GM12873 (cell line): ENCODE measurements around the gene KCNMB1.

ENCODE experiments used
- TF ChIP-seq, protein P1 (sequence below): IDR thresholded peaks from 2 replicates; pipeline ENCODE4 v1.5.1; 2012; ENCODE audit warnings: low read depth, mild to moderate bottlenecking, moderate library complexity, low read length, control low read depth; ENCODE audit not compliant: insufficient read depth; ENCODE audit errors: missing control alignments

KCNMB1 gene

GRCh38 chr5:170388818-170389549 is at the start of gene KCNMB1:
KCNMB1 (minus strand) TSS chr5:170389367; CDS start chr5:170385447, 3,920 bp downstream.
- TF ChIP-seq, protein P1, sequence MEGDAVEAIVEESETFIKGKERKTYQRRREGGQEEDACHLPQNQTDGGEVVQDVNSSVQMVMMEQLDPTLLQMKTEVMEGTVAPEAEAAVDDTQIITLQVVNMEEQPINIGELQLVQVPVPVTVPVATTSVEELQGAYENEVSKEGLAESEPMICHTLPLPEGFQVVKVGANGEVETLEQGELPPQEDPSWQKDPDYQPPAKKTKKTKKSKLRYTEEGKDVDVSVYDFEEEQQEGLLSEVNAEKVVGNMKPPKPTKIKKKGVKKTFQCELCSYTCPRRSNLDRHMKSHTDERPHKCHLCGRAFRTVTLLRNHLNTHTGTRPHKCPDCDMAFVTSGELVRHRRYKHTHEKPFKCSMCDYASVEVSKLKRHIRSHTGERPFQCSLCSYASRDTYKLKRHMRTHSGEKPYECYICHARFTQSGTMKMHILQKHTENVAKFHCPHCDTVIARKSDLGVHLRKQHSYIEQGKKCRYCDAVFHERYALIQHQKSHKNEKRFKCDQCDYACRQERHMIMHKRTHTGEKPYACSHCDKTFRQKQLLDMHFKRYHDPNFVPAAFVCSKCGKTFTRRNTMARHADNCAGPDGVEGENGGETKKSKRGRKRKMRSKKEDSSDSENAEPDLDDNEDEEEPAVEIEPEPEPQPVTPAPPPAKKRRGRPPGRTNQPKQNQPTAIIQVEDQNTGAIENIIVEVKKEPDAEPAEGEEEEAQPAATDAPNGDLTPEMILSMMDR = no peak

GRCh38 chr5:170438581-170438980 is 49.4 kb upstream of the KCNMB1 start:
- TF ChIP-seq, protein P1 = no peak

DNA sequence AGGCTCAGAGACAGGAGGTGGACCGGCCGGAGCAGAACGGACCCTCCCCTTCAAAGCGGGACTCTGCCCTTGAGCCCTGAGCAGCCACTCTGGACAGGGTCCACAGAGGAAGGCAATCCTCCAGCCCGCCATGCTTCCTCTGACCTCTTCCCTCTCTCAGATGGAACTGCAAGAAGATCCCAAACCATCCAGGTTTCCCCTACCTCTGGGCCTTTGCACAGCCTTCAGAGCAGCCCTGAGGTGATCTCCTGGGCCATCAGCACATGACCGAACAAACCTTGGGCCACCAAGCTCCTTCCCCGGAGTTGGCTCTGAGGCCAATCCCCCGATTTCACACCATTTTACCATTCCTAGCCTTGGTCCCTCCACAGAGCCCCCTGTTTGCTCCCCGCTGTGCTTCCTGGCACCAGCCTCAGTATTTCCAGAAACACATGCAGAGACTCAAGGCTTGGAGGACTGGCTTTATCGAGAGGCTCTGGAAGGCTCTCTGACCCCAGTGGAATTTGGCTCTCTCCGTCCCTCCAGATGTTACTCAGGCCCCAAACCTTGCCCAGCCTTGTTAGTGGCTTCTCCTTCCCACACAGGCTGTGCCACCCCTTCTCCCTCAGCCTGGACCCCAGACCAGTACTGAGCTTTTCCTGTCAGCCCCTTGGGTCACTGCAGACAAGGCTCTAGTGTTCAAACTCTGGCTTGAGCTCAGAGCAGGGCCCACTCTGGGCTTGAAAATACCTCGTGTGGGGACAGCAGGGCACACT is 48.6 kb upstream of the KCNMB1 start:
- TF ChIP-seq, protein P1 = no peak

GRCh38 chr5:170436335-170436734 is 47.2 kb upstream of the KCNMB1 start:
- TF ChIP-seq, protein P1 = no peak

DNA sequence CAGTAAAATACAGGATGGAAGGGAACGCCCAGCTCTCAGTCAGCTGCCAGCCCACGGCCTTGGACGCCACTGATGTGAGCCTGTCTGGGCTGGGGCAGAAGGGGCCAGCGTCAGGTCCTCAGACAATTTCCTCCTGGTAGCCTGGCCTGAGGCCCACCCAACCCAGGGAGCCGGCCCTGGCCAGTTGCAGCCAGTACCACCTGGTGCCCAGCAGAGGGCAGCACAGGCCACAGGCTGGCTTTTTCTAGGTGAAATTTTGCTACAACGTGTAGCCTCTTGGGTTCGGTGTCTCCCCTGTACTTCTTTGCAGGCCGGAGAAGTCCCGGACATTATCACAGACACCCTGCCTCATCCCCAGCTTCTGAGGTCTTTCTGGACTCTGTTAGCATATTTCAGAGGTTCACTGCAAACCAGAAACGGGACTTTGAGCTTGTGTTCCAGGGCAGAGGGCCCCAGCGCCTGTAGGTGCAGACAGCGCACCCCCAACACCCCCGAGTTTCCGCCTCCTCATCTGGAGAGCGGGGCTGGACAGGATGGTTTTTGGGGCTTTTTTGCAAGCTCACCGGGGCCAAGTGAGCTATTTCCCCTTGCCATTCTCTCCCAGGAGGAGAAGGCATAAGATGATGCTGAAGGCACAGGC is 45.9 kb upstream of the KCNMB1 start:
- TF ChIP-seq, protein P1 = peak; percentile 97

- TF ChIP-seq, protein P1 = no peak
Measured at GRCh38 chr5:170432669-170433068, 43.5 kb upstream of the KCNMB1 start.

- TF ChIP-seq, protein P1 = no peak
Measured at GRCh38 chr5:170431571-170431970, 42.4 kb upstream of the KCNMB1 start.
